Measurements from ENCODE around the gene TLR8.
"Not testable (repeated sequence)": the region's sequence is repeated elsewhere in the genome, so short reads cannot be mapped to it uniquely, and the experiment has no call there.

The TLR8 gene

GRCh38 chrX:12898073-12898472 lies 8.3 kb upstream of the TLR8 start:
- DNase-seq (ENCODE audit: low read depth) = no peak

- no peak for DNase-seq (ENCODE audit: low read depth)
Measured at GRCh38 chrX:12899506-12899905, 6.9 kb upstream of the TLR8 start.

- DNase-seq (ENCODE audit: low read depth) = peak; percentile 14
Measured at GRCh38 chrX:12901486-12901885, 4.9 kb upstream of the TLR8 start.

- DNase-seq (ENCODE audit: low read depth) = no peak
Measured at GRCh38 chrX:12903646-12904045, 2.8 kb upstream of the TLR8 start.

- no peak for DNase-seq (ENCODE audit: low read depth)
Measured at GRCh38 chrX:12910423-12911121, 4.2 kb downstream of the TLR8 start.

- no peak for DNase-seq (ENCODE audit: low read depth)
Measured at GRCh38 chrX:12911122-12911470, 4.7 kb downstream of the TLR8 start.

GRCh38 chrX:12912791-12913482 lies 6.5 kb downstream of the TLR8 start:
- no peak for DNase-seq (ENCODE audit: low read depth)

GRCh38 chrX:12917753-12918152 lies 11.3 kb downstream of the TLR8 start:
- DNase-seq (ENCODE audit: low read depth) = no peak

- no peak for DNase-seq (ENCODE audit: low read depth)
Measured at GRCh38 chrX:12919051-12919450, 12.6 kb downstream of the TLR8 start.

- DNase-seq (ENCODE audit: low read depth) = no peak
Measured at GRCh38 chrX:12919620-12920019, 13.2 kb downstream of the TLR8 start.

- no peak for DNase-seq (ENCODE audit: low read depth)
Measured at GRCh38 chrX:12920990-12921389, 14.6 kb downstream of the TLR8 start.

- DNase-seq (ENCODE audit: low read depth) = no peak
Measured at GRCh38 chrX:12921886-12922598, 15.6 kb downstream of the TLR8 start.

GRCh38 chrX:12922599-12922919 lies 16.1 kb downstream of the TLR8 start:
- no peak for DNase-seq (ENCODE audit: low read depth)

- DNase-seq (ENCODE audit: low read depth) = no peak
Measured at GRCh38 chrX:12929701-12930100, 23.3 kb downstream of the TLR8 start.

GRCh38 chrX:12930150-12930549 lies 23.7 kb downstream of the TLR8 start:
- no peak for DNase-seq (ENCODE audit: low read depth)

- DNase-seq (ENCODE audit: low read depth) = no peak
Measured at GRCh38 chrX:12932244-12932643, 25.8 kb downstream of the TLR8 start.

GRCh38 chrX:12934850-12935249 lies 28.4 kb downstream of the TLR8 start:
- DNase-seq (ENCODE audit: low read depth) = no peak

- DNase-seq (ENCODE audit: low read depth) = no peak
Measured at GRCh38 chrX:12936947-12937346, 30.5 kb downstream of the TLR8 start.

- DNase-seq (ENCODE audit: low read depth) = not testable (repeated sequence)
Measured at GRCh38 chrX:12940471-12940870, 34.1 kb downstream of the TLR8 start.

- not testable (repeated sequence) for DNase-seq (ENCODE audit: low read depth)
Measured at GRCh38 chrX:12943592-12943991, 37.2 kb downstream of the TLR8 start.

GRCh38 chrX:12944452-12944851 lies 38.0 kb downstream of the TLR8 start:
- not testable (repeated sequence) for DNase-seq (ENCODE audit: low read depth)

- no peak for DNase-seq (ENCODE audit: low read depth)
Measured at GRCh38 chrX:12945494-12945893, 39.1 kb downstream of the TLR8 start.

- DNase-seq (ENCODE audit: low read depth) = no peak
Measured at GRCh38 chrX:12946406-12946805, 40.0 kb downstream of the TLR8 start.

Measured in HS-27A (cell line).